Stimulated activated CD8-positive, alpha-beta memory T cell treated with anti-CD3 and anti-CD28 coated beads, Interleukin-7, amount 100 ng/mL, for 4 hours (primary cell): Measurements from ENCODE around the gene BACE2.
"Not testable (repeated sequence)": the region's sequence is repeated elsewhere in the genome, so short reads cannot be mapped to it uniquely, and the experiment has no call there.

ENCODE experiments used
- DNase-seq, 2 donors: peaks; one replicate each; pipeline ENCODE4 v3.0.0-alpha.2; 2020; ENCODE audit warnings: low read depth in 2 of 2

Gene BACE2

GRCh38 chr21:41277846-41278245 is 109.9 kb downstream of the BACE2 start:
- no peak for DNase-seq

GRCh38 chr21:41280115-41280919 is 112.4 kb downstream of the BACE2 start:
- DNase-seq = no peak

- DNase-seq = no peak
Measured at GRCh38 chr21:41282412-41282811, 114.5 kb downstream of the BACE2 start.

- peak in 1 of 2 donors; percentile 19 for DNase-seq
Measured at GRCh38 chr21:41283211-41283818, 115.4 kb downstream of the BACE2 start.

GRCh38 chr21:41289431-41289830 is 121.5 kb downstream of the BACE2 start:
- no peak for DNase-seq

- no peak for DNase-seq
Measured at GRCh38 chr21:41290106-41290799, 122.3 kb downstream of the BACE2 start.

GRCh38 chr21:41294548-41295231 is 126.7 kb downstream of the BACE2 start:
- no peak for DNase-seq

GRCh38 chr21:41295721-41296254 is 127.8 kb downstream of the BACE2 start:
- no peak for DNase-seq

GRCh38 chr21:41302976-41303375 is 135.0 kb downstream of the BACE2 start:
- no peak for DNase-seq

- no peak for DNase-seq
Measured at GRCh38 chr21:41304068-41304720, 136.2 kb downstream of the BACE2 start.

GRCh38 chr21:41307219-41307618 is 139.3 kb downstream of the BACE2 start:
- no peak for DNase-seq

- DNase-seq = not testable (repeated sequence)
Measured at GRCh38 chr21:41313285-41314164, 145.6 kb downstream of the BACE2 start.

GRCh38 chr21:41315726-41316125 is 147.8 kb downstream of the BACE2 start:
- DNase-seq = no peak

- DNase-seq = no peak
Measured at GRCh38 chr21:41316200-41317062, 148.5 kb downstream of the BACE2 start, which contains the start of gene FAM3B. TSS of gene FAM3B (plus strand) at chr21:41316801. CDS start at chr21:41316880, 79 bp downstream.

- DNase-seq = no peak
Measured at GRCh38 chr21:41317063-41317392, 149.1 kb downstream of the BACE2 start.

- no peak for DNase-seq
Measured at GRCh38 chr21:41317458-41317857, 149.5 kb downstream of the BACE2 start.

GRCh38 chr21:41318218-41318617 is 150.3 kb downstream of the BACE2 start:
- no peak for DNase-seq

GRCh38 chr21:41319273-41319672 is 151.3 kb downstream of the BACE2 start:
- DNase-seq = no peak

GRCh38 chr21:41321211-41321907 is 153.4 kb downstream of the BACE2 start:
- DNase-seq = no peak
